DMS79 (cell line): ENCODE data around the gene FSTL4.

Experiments
- DNase-seq: peaks from one replicate; lab custom pipeline; 2025; lab: John Stamatoyannopoulos, UW

FSTL4 gene

GRCh38 chr5:133241179-133242092, 370.9 kb downstream of the FSTL4 start:
- no peak for DNase-seq

GRCh38 chr5:133240425-133241091, 371.8 kb downstream of the FSTL4 start:
- no peak for DNase-seq

GRCh38 chr5:133238426-133239205, 373.7 kb downstream of the FSTL4 start:
- no peak for DNase-seq

- DNase-seq, result no peak
These were observed 375.4 kb downstream of the FSTL4 start for GRCh38 chr5:133236976-133237375.

- DNase-seq, result no peak
These were observed 375.8 kb downstream of the FSTL4 start for GRCh38 chr5:133236541-133236951.

- DNase-seq, result no peak
These were observed 376.5 kb downstream of the FSTL4 start for GRCh38 chr5:133235696-133236426.

GRCh38 chr5:133234911-133235310, 377.4 kb downstream of the FSTL4 start:
- DNase-seq, result no peak

- no peak for DNase-seq
These were observed 378.1 kb downstream of the FSTL4 start for GRCh38 chr5:133234273-133234672.

- DNase-seq, result no peak
These were observed 378.7 kb downstream of the FSTL4 start for GRCh38 chr5:133233616-133234015.

GRCh38 chr5:133232911-133233310, 379.4 kb downstream of the FSTL4 start:
- DNase-seq, result no peak

- DNase-seq, result no peak
These were observed 379.9 kb downstream of the FSTL4 start for GRCh38 chr5:133232435-133232834.

- DNase-seq, result no peak
These were observed 380.3 kb downstream of the FSTL4 start for GRCh38 chr5:133232011-133232410.

- no peak for DNase-seq
These were observed 381.3 kb downstream of the FSTL4 start for GRCh38 chr5:133230823-133231578.

- no peak for DNase-seq
These were observed 382.2 kb downstream of the FSTL4 start for GRCh38 chr5:133229931-133230664.

GRCh38 chr5:133228316-133228715, 384.0 kb downstream of the FSTL4 start:
- no peak for DNase-seq

- DNase-seq, result no peak
These were observed 384.4 kb downstream of the FSTL4 start for GRCh38 chr5:133227897-133228296.

- DNase-seq, result no peak
These were observed 385.3 kb downstream of the FSTL4 start for GRCh38 chr5:133227082-133227481.

GRCh38 chr5:133226186-133226585, 386.2 kb downstream of the FSTL4 start:
- DNase-seq, result no peak

- no peak for DNase-seq
These were observed 386.6 kb downstream of the FSTL4 start for GRCh38 chr5:133225671-133226152.

GRCh38 chr5:133222979-133223378, 389.4 kb downstream of the FSTL4 start:
- no peak for DNase-seq
